Glomerular endothelial cell (primary cell): ENCODE measurements around the gene OGDHL. TPM values are rescaled to one million over a fixed set of nuclear protein-coding genes. Genes with fewer than 3 reads are reported as not detected.
"Not testable (repeated sequence)": the region's sequence is repeated elsewhere in the genome, so short reads cannot be mapped to it uniquely, and the experiment has no call there.

Experiments
- DNase-seq: peaks from one replicate; pipeline ENCODE4 v3.0.0-alpha.2; 2011; ENCODE audit warnings: low read depth, low spot score; ENCODE audit errors: extremely low read depth
- total RNA-seq: library from RNA; depleted of rRNA; stranded (reverse); fragments of >200 nt; gene quantifications from 2 replicates; pipeline ENCODE4 v1.2.3, GENCODE V29; 2015

OGDHL gene
- 0.58 TPM in 1 of 2 replicates, not detected in the other for total RNA-seq

- no peak for DNase-seq
Measured at GRCh38 chr10:49761789-49762565, at the start of gene OGDHL. TSS of gene OGDHL (minus strand) at chr10:49762323. CDS start at chr10:49758592, 3,731 bp downstream.

DNA sequence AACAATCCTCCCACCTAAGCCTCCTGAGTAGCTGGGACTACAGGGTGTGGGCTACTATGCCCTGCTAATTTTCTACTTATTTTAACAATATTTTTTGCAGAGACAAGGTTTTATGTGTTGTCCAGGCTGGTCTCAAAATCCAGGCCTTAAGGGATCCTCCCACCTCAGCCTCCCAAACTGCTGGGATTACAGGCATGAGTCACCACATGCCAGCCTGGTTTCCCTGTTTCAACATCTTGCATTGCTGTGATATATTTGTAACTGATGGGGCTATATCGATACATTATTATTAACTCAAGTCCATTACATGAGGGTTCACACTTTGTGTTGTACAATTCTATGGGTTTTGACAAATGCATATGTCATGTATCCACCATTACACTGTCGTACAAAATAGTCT, 41.9 kb upstream of the OGDHL start:
- no peak for DNase-seq

- DNase-seq: no peak
Measured at GRCh38 chr10:49798275-49798674, 36.2 kb upstream of the OGDHL start.

DNA sequence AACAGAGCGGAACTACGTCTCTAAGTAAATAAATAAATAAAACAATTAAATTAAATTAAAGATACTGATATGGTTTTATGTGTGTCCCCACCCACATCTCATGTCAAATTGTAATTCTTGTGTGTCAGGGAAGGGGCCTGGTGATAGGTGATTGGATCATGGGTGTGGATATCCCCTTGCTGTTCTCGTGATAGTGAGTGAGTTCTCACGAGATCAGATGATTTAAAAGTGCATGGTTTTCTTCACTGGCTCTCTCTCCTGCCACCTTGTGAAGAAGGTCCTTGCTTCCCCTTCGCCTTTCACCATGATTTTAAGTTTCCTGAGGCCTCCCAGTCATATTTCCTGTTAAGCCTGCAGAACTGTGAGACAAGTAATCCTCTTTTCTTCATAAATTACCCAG, 29.0 kb upstream of the OGDHL start:
- no peak for DNase-seq

GRCh38 chr10:49784681-49785080, 22.6 kb upstream of the OGDHL start:
- DNase-seq: no peak

GRCh38 chr10:49783645-49784044, 21.5 kb upstream of the OGDHL start:
- no peak for DNase-seq

DNA sequence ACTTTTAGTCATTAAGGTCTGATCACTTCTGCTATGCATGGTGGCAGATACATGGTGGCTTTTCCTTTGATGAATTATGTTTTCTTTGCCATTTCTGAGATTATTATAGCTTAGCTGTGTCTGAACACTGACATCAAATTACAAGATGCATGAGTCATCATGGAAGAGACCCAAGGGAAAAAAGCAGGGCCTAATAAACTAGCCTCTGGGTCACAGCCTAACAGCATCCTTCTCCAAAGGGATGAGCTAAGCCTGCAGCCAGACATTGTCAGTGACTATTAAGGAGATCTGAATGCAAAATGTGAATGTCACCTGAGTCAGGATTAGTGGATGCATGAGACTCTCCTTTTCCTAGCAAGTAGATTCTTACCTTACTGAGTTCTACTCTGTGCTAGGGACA, 19.1 kb upstream of the OGDHL start:
- DNase-seq: no peak

- DNase-seq: no peak
Measured at GRCh38 chr10:49778197-49778596, 16.1 kb upstream of the OGDHL start.

- DNase-seq: no peak
Measured at GRCh38 chr10:49776851-49777250, 14.7 kb upstream of the OGDHL start.

DNA sequence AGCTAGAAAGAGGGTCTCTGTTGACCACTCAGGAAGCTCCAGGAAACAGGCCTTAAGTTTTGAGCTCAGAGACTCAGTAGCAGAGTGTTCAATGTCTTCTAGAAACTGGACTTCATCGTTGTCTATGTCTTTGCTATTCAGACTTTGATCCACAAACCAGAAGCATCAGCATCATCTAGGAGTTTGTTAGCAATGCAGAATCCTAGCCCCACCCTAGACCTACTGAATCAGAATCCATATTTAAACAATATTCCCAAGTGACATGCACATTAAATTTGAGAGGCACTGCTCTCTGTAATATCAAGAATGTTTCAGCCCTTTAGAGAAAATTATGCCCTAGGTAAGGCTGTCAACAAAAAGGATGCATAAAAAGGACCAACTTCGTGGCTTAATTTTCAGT, 12.9 kb upstream of the OGDHL start:
- DNase-seq: no peak

GRCh38 chr10:49772944-49773343, 10.8 kb upstream of the OGDHL start:
- not testable (repeated sequence) for DNase-seq

- DNase-seq: not testable (repeated sequence)
Measured at GRCh38 chr10:49771046-49771445, 8.9 kb upstream of the OGDHL start.

DNA sequence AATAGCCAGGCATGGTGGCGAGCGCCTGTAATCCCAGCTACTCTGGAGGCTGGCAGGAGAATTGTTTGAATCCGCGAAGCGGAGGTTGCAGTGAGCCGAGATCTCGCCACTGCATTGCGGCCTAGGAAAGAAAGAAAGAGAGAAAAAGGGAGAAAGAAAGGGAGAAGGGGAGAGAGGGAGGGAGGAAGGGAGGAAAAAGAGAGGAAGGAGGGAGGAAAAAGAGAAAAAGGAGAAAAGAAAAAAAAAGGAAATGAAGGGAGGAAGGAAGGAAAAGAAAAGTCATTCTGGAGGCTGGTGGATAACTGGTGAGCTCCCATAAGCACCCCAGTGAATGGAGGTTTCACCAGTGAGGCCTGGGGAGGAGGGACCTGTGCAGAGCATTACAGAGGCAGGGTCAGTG, 7.6 kb upstream of the OGDHL start:
- DNase-seq: no peak

GRCh38 chr10:49768731-49769130, 6.6 kb upstream of the OGDHL start:
- DNase-seq: no peak

DNA sequence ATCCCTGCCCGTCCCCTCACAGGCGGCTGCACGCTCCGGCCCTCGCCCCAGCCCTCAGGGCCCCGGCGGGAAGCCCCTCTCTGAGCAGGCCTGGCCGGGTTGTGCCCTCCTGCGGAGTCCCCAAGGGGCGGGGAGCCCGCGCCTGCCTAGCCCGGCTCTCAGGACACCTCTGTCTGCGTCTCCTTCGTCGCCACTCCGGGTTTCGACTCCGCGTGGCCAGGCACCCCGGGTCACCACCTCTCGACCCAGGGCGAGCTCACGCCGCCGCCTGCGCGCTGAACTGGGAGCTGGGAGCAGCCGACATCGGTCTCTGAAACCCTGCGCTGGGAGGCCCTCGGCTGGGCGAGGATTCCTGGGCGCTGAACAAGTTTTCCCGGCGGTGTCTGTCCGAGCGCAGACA, 6.2 kb upstream of the OGDHL start:
- DNase-seq: no peak

DNA sequence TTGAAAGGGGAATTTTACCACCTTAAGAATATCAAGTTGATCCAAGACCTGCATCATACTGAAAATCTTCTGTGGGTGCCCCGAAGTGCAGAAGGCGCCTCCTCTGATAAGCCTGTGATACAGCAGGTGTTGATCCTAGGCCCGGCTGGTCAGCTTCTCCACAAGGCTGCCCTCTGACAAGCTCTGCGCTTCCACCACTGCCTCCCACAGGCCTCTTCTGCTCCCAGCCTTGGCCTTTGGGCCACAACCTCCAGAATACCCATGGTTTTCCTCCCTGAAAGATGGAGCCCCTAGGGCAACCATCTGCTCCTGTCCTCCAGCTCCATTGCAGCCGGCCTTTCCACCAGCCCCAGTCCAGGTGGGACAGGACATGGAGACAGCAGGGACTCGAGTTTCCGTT, 5.6 kb upstream of the OGDHL start:
- no peak for DNase-seq

GRCh38 chr10:49766484-49766883, 4.4 kb upstream of the OGDHL start:
- no peak for DNase-seq

- no peak for DNase-seq
Measured at GRCh38 chr10:49762566-49762877, 399 bp upstream of the OGDHL start.

- no peak for DNase-seq
Measured at GRCh38 chr10:49761201-49761788, 828 bp downstream of the OGDHL start.

GRCh38 chr10:49760789-49761188, 1.3 kb downstream of the OGDHL start:
- no peak for DNase-seq

GRCh38 chr10:49759787-49760551, 2.2 kb downstream of the OGDHL start:
- no peak for DNase-seq
